Colonic mucosa (tissue), 4 donors: ENCODE data around the gene AK9. TPM values are rescaled to one million over a fixed set of nuclear protein-coding genes. Genes with fewer than 3 reads are reported as not detected.

Source experiments
- DNase-seq: peaks from one replicate; pipeline ENCODE4 v3.0.0-alpha.2; 2020
- H3K27ac ChIP-seq: fragments of 200-600 bp; one replicate; pipeline ENCODE4 v1.8.0; 2021
- H3K27me3 ChIP-seq: fragments of 200-600 bp; one replicate; pipeline ENCODE4 v1.8.0; 2021
- H3K36me3 ChIP-seq: fragments of 200-600 bp; one replicate; pipeline ENCODE4 v1.8.0; 2021
- H3K4me1 ChIP-seq: fragments of 200-600 bp; one replicate; pipeline ENCODE4 v1.8.0; 2021; ENCODE audit warnings: mild to moderate bottlenecking
- H3K4me3 ChIP-seq: fragments of 200-600 bp; one replicate; pipeline ENCODE4 v1.8.0; 2021
- H3K9ac ChIP-seq, 2 donors: one replicate each; pipeline ENCODE4 v1.7.0; 2013; ENCODE audit warnings: control low read depth in 2 of 2, low read depth in 2 of 2, low read length in 2 of 2
- H3K9me3 ChIP-seq: fragments of 200-600 bp; one replicate; pipeline ENCODE4 v1.8.0; 2021
- CTCF ChIP-seq: fragments of 200-600 bp; IDR thresholded peaks from one replicate; pipeline ENCODE4 v1.8.0; 2022; ENCODE audit warnings: antibody characterized with exemption, mild to moderate bottlenecking
- intact Hi-C: fragments of 100-400 bp; cut with DNase I; formaldehyde crosslinking; loops from one replicate; pipeline ENCODE4 v1.14.1; 2022
- total RNA-seq, 2 donors: library from RNA; stranded (reverse); fragmentation: NEBNext Ultra II Directional in 1 of 2; extraction: Animal tissue kit (Norgen Biotek cat#: 25700) in 1 of 2; gene quantifications; one replicate each; pipeline ENCODE4 v1.2.1, GENCODE V29; 2021
- donor health status: healthy.
- donor health status: DM: no; HTN: no; CAD: no.
- donor health status: DM: no; HTN: no; CAD: no.

The AK9 gene
- total RNA-seq, 2 donors from 2014 or later = 5.6 to 5.7 TPM

GRCh38 chr6:109477184-109477583 lies 213.8 kb downstream of the AK9 start:
- Histone ChIP-seq H3K9ac (no peak overlapping the region), H3K36me3 (peaks cover 7% of the 10 kb centered on the region), H3K27ac (no peak overlapping the region), H3K9me3 (no peaks in the 10 kb centered on the region), H3K4me3 (no peak overlapping the region), H3K27me3 (no peaks in the 10 kb centered on the region), H3K4me1 (peaks cover 5% of the 10 kb centered on the region)
- no peak for TF ChIP-seq CTCF
- intact Hi-C loops = no loop called here
- DNase-seq = no peak

GRCh38 chr6:109475625-109476024 lies 215.4 kb downstream of the AK9 start:
- intact Hi-C loops = no loop called here
- Histone ChIP-seq H3K36me3 (peaks cover 7% of the 10 kb centered on the region), H3K4me1 (no peaks in the 10 kb centered on the region)

GRCh38 chr6:109474995-109475394 lies 216.0 kb downstream of the AK9 start:
- H3K4me1 ChIP-seq = no peaks in the 10 kb centered on the region
- no peak for DNase-seq
- intact Hi-C loops = no loop called here
- TF ChIP-seq CTCF = no peak
- H3K9ac ChIP-seq = no peak overlapping the region
- no peak overlapping the region for H3K27ac ChIP-seq
- peaks cover 7% of the 10 kb centered on the region for H3K36me3 ChIP-seq
- no peaks in the 10 kb centered on the region for H3K27me3 ChIP-seq
- H3K9me3 ChIP-seq = no peaks in the 10 kb centered on the region
- H3K4me3 ChIP-seq = no peak overlapping the region

More at GRCh38 chr6:109475625-109476024, 215.4 kb downstream of the AK9 start:
- H3K9me3 ChIP-seq = no peaks in the 10 kb centered on the region
- H3K27ac ChIP-seq = no peak overlapping the region
- no peak overlapping the region for H3K9ac ChIP-seq
- H3K4me3 ChIP-seq = no peak overlapping the region
- TF ChIP-seq CTCF = no peak
- no peak for DNase-seq
- no peaks in the 10 kb centered on the region for H3K27me3 ChIP-seq

DNA sequence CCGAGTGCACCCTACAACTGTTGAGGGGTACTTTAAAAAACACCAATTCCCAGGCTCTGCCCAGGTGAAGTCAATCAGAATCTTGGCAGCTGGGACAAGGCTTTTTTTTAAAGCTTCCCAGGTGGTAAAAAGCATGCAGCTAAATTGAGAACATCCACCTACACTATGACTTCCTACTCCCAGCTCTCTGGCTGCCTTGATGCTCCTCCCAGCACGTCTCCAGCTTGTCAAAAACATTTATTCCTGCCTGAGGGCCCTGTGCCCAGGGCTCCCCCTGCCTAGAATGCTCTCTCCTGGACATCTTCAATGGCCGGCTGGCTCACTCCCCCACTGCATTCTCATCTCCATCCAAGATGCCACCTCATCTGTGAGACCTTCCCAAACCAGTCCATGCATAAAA lies 217.9 kb downstream of the AK9 start:
- Histone ChIP-seq H3K27me3 (no peaks in the 10 kb centered on the region), H3K9ac (no peak overlapping the region), H3K4me1 (no peaks in the 10 kb centered on the region), H3K36me3 (peaks cover 7% of the 10 kb centered on the region), H3K4me3 (no peak overlapping the region), H3K9me3 (no peaks in the 10 kb centered on the region), H3K27ac (no peak overlapping the region)
- TF ChIP-seq CTCF = no peak
- DNase-seq = no peak
- intact Hi-C loops = no loop called here

DNA sequence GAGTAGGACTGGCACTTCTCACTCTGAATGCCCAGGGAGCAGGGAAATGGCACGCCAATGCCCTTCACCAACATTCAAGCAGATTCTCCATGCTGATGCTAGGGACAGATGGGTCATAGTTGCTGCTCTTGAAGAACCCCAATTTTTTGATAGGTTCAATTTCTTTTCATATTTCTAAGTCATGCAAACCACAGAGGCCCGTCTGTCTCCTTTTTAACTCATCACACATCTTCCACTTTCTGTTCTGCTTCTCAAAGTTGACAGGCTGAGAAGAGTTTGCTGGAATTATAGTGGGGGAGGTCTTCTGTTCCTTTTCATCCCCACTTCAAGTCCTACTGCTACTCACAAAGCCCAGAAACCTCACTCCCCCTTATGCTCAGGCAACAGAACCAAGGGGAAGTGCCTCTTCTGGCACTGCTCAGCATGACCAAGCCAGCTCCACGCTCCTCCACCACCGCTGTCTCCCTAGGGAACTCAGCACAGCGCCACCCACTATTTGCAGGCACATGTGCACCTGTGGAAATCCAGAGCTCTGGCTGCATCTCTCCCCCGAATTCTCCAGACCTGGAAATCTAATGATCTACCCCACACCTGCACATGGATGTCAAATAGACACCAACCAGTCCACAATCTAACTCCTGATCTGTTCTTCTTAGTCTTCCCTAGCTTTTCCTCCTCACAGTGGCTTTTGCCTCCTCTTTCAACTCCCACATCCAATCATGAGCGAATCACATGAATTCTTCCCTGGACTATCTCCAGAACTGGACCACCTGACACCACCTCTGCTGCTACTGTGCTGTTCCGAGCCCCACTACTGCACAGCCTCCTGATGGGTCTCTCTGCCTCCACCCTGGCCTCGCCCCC lies 218.6 kb downstream of the AK9 start:
- H3K9ac ChIP-seq = no peak overlapping the region
- DNase-seq = no peak
- no peaks in the 10 kb centered on the region for H3K27me3 ChIP-seq
- H3K36me3 ChIP-seq = peaks cover 7% of the 10 kb centered on the region
- H3K27ac ChIP-seq = no peak overlapping the region
- intact Hi-C loops = no loop called here
- no peaks in the 10 kb centered on the region for H3K4me1 ChIP-seq
- no peak for TF ChIP-seq CTCF
- no peaks in the 10 kb centered on the region for H3K9me3 ChIP-seq
- H3K4me3 ChIP-seq = no peak overlapping the region
